ENCODE measurements around the gene NUBP1. TPM values are rescaled to one million over a fixed set of nuclear protein-coding genes. Genes with fewer than 3 reads are reported as not detected.

The NUBP1 gene
- total RNA-seq = 24.6 and 31.3 TPM in 2 replicates

GRCh38 chr16:10743610-10744369 lies at the start of gene NUBP1:
Gene NUBP1, plus strand, starts transcription at chr16:10743842. Its CDS starts 22 bp downstream, at chr16:10743864.

GRCh38 chr16:10694830-10695229 lies 48.8 kb upstream of the NUBP1 start, which contains the start of gene TEKT5:
Gene TEKT5, minus strand, starts transcription at chr16:10694930. Its CDS starts 57 bp downstream, at chr16:10694873.

GRCh38 chr16:10817963-10818941 lies 74.6 kb downstream of the NUBP1 start, which contains the start of gene TVP23A:
Gene TVP23A, minus strand, starts transcription at chr16:10818794. Its CDS starts 301 bp downstream, at chr16:10818493.

Other genes starting within 250 kb of the NUBP1 start
- 17.0 and 23.0 TPM in 2 replicates for gene EMP2, start 163.2 kb upstream of the NUBP1 start, total RNA-seq
- gene TEKT5, start 48.9 kb upstream of the NUBP1 start, total RNA-seq = not detected in 2 replicates
- not detected in 2 replicates for gene TVP23A, start 75.0 kb downstream of the NUBP1 start, total RNA-seq
- 0.04 TPM in 1 of 2 replicates, not detected in the other for gene CIITA, start 133.4 kb downstream of the NUBP1 start, total RNA-seq
- gene DEXI, start 198.6 kb downstream of the NUBP1 start, total RNA-seq = 82.4 and 82.9 TPM in 2 replicates
- gene CLEC16A, start 200.7 kb downstream of the NUBP1 start, total RNA-seq = 12.1 and 14.3 TPM in 2 replicates

Data from hair follicular keratinocyte (primary cell).